NCI-H2227 (cell line): ENCODE measurements around the gene ACOX3.

ENCODE experiments used
- DNase-seq: peaks from one replicate; lab custom pipeline; 2025; ENCODE audit not compliant: unreplicated experiment; lab: John Stamatoyannopoulos, UW

The ACOX3 gene

DNA sequence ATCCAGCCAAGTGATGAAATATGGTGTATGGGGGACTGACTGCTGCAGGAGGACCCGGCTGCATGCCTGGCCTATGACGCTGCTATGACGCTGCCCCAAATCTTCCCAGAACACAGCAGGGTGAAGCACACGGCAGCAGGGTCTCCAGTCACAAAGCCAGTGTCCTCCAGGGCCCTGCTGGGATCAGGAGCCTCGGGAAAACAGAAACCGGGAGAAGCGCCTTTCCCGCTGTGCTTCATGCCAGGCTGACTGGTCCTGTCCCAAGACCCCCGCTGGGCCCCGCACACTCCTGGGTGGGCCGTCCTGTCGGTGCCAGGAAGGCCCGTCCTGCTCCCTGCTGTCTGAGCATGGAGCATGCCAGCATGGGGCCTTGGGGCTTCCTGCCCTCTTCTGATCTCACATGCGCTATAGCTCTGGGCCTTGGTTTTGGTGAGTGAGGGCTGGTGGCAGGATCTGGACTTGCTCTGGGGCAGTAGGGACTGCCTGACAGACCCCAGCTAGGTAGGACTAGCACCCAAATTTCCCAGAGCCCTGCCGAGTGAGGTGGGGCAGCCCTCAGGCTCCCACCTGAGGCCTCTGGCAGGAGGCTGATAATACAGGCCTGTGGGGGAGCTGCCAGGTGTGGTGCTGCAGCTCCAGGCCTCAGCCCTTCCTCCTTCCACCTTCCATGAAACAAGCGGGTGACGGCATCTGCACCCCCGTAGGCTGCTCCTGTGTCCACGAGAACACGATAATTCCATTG lies 64.0 kb downstream of the ACOX3 start:
- no peak for DNase-seq

DNA sequence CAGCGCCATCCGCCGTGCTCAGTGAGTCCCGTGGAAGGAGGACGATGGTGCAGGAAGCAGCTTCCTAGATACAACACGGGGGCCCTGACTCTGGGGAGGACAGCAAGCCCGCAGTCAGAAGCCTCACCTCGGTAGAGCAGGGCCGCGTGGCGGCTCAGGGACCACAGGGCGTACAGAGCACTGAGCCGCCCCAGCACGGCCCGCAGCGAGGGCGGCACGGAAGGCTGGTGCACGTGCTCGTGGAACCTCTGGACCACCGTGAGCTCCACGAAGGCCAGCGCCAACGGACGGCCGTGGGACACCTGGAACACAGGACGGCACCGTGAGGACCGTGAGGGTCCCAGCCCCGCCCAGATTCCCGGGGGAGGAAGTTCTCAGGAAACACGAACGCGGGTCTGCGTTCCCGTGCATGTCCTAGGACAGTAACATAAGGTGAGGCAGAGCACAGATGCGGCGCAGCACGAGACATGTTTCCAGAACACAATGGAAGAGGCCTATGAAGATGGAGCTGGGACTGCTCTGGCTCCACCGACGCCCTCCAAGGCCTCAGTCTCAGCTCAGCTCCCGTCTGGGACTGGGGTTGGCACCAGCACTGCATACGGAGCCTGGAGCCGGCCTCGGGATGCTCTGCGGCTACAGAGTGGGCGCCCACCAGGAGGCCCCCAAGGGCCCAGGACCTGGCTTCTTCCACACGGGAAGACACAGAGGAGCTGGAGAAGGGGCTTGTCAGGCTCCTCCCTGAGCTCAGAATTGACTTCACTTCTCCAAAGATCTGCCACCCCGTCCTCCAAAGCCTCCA lies 65.5 kb downstream of the ACOX3 start:
- DNase-seq = no peak

DNA sequence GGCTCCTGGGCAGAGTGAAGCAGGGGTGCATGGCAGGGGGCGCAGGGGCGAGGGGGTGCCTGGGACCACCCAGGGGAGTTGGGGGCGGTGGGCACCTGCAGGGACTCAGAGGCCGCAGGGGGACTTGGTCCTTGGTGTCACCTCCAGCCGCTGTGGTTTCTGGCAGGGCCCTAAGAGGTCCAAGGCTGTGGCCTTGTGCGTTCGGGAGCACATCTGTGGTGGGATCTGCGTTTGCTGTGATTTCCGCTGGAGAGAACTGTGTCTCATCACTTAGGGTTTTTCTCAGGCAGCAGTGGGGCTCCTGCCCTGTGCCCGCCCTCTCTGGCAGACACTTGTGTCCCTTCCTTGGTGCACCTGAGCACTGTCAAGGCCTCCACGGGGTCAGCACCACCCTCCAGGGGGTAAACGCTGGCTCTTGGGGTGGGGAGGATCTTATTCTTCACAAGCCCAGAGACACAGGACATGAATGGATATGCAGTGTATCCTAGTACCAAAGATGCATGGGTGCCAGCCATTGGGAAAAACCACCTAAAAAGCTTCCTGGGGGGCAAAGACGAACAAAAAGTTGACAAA lies 66.5 kb downstream of the ACOX3 start:
- DNase-seq = no peak

DNA sequence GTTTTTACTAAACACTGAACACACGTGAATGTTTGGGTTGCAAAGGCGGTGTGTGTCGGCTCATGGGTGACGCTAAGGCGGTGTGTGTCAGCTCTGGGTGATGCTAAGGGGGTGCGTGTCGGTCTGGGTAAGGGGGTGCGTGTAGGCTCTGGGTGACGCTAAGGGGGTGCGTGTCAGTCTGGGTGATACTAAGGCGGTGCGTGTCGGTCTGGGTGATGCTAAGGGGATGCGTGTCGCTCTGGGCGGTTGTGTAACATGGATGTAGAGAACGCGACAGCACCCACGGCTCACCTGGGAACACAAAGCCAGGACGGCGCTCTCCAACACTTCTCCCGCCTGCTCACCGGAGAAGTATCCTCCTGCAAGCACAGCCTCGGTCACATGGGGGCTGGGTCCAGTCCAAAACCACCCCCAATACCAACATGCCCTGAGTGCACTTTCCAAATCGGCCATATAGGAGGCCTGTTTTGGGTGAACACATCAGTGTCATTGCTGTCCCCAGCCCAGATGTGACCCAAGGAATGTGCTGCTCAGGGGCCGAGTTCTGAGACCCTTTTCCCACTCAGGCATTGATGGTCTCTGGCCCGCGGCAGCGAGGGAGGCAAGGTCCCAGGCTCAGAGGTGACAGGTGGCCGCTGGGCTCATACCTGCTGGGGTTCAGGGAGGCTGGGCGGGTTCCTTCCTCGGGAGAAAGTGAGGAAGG lies 67.1 kb downstream of the ACOX3 start:
- DNase-seq = no peak

DNA sequence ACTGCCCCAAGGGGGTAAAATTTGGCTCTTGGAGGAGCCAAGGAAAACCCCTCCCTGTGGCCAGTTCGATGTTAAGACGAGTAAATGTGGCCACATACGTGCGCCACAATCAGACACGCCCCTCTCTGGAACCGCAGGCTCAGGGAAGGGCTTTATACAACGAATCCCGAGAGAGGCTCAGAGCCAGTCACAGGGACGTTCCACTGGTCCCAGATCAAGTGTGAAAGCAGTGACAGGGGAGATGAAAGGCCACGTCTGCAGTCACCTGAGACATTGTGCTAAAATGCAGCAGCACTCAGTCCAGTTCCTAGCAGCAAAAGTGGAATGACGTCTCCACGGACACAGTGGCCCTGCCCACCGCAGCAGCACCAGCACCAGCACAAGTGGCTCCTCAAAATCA lies 68.0 kb downstream of the ACOX3 start:
- DNase-seq = no peak

DNA sequence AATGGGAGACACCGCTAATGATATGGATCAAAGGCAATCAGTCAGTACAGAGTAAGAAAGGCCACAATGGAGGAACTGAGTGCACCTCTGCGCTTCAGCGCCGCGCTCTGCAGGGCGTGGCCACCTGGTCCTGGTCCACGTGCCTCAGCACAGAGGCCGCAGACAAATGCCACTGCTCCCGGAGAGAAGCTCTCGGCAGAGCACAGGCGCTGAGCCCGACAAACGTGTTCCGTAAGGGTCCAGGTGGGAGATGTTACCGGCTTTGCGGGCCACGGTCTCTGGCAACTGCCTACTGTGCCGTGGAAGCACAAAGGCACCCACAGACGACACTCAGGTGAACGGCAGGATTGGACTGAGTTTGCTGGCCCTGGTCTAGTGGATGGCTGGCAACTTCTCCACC lies 68.9 kb downstream of the ACOX3 start:
- DNase-seq = no peak

DNA sequence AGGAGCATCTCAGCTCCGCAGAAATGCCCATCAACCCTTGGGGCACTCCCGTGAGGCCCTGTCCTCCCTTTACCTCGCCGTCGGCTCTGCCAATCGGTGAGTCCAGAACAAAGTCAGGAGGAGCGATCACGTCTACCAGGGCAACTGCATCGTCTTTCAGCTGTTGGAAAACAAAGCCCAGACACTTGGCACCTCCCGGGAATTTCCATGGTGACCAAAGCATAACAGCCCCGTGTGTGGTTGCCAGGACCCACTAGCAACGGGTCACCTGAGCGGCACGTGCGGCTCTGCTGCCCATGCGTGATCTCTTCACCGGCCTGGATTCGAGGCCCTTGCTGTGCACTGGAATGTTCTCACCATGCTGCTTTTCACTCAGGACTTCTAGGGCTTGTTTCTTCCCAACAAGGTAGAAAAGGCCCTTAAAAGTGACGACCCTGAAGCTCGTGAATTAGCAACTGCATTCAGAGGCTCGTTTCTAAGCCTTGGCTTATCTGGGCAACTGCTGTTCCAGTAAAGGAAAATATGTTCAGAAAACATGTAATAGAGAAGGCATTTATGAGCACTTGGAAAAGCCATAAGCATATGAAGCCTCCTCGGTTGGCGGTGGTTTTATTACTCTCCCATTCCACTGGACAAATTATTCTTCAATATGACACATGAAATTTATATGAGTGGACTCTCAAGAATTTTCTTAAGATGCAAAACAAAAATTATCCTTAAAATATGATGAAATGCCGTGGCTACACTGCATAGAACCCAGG lies 69.5 kb downstream of the ACOX3 start:
- DNase-seq = no peak

DNA sequence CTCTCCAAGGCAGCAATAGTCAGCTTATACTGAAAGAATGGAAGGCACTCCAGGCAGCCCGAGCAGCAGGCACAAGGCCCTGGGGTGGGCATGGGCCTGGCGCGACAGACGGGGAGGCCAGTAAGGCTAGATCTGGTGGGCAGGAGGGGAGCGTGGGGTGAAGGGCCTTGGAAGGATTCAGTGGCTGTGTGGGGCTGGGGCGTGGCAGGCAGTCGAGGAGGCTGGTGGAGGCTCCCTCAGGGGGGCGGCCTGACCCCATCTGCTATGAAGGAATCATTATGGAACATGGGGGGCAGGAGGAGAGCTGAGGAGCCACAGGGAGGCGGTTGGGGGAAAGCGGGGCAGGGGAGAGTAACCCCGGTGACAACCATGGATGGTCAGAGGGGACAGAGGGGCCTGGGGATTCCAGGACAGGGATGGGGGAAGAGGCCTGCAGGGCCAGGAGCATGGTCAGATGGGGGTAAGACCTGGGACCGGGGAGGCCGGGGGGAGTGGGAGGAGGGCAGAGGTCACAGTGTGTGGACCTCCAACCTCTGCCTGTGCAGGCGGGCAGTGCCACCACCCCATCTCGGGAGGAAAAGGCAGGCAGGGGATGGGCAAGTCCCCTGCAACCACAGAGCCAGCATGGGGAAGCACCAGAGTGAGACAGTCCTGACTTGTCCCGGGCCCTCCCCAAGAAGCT lies 70.3 kb downstream of the ACOX3 start:
- no peak for DNase-seq

DNA sequence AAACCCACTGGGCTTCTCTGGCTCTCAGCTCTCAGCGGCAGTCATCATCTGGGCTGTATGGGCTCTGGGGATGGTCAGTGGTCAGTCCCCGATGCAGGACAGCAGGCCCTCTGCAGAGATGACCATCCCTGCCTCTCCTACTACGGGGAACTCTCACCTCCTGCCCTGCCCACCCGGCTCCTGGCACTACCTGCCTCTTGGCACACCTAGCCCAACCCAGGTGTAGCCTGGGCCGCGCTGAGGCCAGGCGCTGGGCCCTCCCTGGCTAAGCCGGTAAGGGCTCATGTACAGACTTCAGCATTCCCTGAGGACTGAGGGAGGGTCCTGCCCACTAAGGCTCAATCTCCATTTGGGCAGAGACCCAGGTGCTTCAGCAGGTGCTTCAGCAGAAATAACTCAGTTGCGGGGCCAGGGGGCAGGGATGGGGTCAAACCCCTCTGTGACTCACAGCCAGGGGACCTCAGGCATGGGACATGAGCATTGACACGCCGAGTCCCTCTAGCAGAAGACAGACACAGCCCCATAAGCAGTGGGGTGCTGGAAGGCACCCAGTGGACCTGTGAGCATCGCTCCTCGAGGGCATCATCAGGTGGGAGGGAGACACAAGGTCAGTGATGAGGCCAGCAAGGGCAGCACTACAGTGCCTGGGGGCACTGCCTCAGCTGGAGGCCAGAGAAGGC lies 71.0 kb downstream of the ACOX3 start:
- DNase-seq = no peak

DNA sequence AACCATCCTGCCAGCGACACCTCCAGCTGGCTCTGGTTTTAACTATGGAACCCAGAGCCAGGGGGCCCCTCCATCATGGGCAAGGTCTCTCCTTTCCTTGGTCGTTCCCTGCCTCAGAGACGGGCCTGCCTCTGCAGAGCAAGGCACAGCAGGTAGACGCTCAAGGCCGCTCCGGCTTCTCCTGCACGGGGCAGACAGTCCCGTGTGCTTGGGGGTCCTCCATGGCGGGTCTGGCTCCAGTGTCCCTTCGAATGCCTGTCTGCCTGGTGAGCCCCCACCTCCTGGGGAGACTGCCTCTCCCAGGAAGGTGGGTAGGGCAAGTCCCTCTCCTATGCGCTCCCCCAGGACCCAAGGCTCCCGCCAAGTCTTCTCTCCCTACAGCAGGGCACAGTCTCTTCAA lies 71.5 kb downstream of the ACOX3 start:
- DNase-seq = no peak

DNA sequence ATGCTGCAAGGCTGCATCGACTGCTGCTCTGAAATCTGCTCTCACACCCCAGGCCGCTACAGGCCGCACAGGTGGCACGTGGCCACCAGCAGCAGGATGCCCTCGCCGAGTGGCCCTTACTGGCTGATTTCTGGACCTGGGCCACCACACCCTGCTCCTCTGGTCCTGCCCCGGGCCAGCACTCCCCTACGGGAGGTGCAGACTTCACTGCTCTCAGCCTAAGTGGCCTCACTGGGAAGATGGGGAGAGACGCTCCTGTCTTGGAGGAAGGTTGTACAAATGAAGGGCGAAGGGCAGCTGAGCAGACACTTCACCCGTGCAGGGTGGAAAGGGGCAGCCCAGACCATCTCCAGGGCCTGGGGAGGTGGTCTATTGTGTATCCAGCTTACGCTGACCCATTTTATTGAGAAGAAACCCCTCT lies 72.5 kb downstream of the ACOX3 start:
- DNase-seq = no peak

DNA sequence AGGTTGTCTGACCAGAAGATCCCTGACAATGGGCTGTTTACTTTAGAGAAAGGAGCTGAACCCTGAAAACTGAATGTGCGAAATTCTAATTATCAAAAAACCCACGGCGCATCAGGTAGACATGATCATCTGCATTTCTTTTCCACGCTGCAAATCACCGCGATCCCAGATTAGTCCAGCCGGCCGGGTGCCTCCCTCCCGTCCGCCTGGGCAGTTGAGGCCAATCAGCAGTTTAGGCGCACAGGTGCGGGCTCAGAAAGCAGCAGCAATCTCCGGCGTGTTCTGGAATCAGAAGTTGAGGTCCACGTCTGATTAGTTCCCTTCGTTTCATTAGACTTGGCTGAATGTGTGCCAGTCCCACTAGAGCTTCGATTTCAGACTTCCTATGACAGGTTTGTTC lies 73.9 kb downstream of the ACOX3 start:
- no peak for DNase-seq

DNA sequence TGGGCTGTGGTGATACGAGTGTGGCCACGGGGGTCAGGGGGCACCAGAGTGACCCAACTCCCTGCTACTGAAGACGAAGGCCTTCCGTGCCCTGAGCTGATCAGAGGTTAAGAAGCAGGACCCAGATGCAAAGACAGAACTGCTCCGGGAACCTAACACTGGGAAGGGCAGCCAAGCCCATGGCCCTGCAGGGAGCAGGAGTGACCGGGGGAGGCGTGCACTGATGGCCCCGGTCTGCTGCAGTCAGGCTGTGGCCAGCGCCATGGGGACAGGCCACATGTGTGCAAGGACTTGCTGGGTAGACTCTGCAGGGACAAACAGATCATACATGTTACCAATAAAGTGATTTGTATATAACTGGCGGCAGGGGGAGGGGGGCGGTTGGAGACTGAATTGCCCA lies 74.6 kb downstream of the ACOX3 start:
- no peak for DNase-seq

DNA sequence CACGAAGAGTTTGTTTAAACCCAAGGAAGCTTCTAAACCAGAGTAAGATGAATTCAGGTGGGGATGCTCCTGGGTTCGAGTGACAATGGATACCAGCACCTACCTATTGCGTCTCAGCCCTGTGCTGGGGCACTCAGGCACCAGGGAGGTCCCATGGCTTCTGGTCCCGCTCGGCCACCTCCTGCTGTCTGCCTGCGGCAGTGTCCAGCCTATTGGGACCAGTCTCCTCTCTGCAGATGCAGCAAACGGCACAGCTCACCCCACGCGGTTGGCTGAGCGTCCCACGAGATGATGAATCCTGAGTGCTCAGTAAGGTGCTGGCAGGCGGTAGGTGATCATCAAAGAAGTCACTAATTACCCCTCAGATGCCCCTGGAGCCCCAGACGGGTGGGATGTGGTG lies 75.2 kb downstream of the ACOX3 start:
- DNase-seq = no peak

DNA sequence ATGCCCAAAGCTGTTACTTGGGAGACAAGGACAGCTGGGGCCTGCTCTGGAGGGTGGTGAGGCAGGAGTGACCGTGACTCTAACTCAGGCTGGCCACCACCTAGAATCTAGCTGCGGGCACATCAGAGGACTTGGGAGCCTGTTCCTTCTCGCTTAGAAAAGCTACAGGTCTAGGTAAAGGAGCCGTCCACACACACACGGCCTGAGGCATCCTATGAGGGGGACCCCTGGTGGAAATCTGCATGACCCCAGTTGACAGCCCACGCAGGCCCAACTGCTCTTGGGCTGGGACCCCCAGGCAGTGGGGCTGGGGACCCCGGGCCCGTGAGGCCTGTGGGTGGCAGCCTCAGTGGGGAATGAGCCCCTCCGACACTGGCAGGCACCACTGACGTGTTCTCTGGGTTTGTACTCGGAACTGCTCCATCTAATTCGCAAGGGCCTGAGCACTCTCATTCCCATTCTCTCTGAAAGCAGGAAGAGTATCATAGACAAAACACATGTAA lies 75.6 kb downstream of the ACOX3 start:
- no peak for DNase-seq

DNA sequence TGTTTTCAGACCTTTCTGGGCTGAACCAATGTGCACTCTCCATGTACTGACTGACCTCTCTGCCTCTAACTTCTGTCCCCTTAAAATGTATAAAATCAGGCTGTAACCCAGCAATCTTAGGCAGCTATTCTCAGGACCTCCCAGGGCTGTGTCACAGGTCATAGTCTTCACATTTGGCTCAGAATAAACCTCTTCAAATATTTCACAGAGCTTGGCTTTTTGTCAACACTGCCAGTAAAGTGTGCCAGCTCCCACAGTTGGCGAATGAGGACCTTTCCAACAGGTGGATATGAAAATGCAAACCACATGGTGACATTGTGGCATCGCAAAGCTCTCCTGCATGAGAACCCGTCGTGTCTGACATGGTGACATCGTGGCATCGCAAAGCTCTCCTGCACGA lies 76.4 kb downstream of the ACOX3 start:
- no peak for DNase-seq

DNA sequence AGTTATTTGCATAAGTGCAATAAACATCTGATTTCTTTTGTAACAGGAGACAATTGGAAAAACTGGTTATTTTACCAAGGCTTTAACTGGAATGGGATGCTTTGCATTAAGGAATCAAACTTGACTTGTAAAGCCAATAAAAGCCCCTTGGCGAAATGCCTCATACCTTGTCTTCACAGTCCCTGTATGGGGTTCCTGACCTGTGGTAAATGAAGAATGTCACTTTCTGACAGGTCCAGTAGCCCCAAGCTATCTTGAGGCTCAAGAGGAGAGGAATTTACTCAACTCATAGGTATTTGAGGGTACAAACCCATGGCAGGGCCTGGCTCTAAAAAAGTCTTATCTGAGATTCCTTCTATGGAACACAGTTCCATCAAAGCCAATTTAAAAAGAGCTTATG lies 78.0 kb downstream of the ACOX3 start:
- DNase-seq = no peak

DNA sequence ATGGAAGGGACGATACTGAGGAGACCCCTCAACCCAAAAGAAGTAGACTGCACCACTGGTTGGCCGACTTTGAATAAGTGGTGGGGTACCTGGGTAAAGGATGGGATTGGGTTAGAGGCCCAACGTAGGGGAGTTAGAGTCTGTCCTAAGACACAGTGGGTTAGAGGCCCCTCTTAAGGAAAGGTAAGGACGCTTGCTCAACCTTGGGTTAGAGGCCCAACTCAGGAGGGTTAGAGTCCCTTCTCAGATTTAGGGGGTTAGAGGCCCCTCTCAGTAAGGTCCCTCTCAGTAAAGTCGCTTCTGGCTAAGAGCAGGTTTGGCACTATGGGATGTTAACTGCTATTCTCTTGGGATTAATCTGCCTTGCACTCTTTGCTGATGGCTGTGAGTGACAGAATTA lies 81.3 kb downstream of the ACOX3 start:
- no peak for DNase-seq

DNA sequence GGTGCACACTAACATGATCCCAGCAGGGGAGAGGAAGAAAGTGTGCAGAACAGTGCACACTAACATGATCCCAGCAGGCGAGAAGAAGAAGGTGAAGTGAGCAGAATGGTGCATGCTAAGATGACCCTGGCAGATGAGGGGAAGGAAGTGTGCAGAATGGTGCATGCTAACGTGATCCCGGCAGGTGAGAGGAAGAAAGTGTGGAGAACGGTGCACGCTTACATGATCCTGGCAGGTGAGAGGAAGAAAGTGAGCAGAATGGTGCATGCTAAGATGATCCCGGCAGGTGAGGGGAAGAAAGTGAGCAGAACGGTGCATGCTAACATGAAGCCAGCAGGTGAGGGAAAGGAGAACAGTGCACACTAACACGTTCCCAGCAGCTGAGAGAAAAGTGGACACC lies 83.7 kb downstream of the ACOX3 start:
- DNase-seq = no peak
